DND-41 (cell line): Measurements from ENCODE around the gene MYO1B.

ENCODE experiments used
- ATAC-seq: fragments of 200-7000 bp; cut with Tn5 transposase; 3 replicates; pipeline ENCODE4 v1.9.1; 2021; ENCODE audit warnings: low read depth; ENCODE audit not compliant: insufficient read depth
- DNase-seq: peaks from one replicate; pipeline ENCODE4 v3.0.0-alpha.2; 2020
- H2AFZ ChIP-seq: 2 replicates; pipeline ENCODE4 v1.6.0; 2012; ENCODE audit warnings: low read depth, low read length
- H3K27ac ChIP-seq: 2 replicates; pipeline ENCODE4 v1.5.1; 2012; ENCODE audit warnings: low read length, inconsistent platforms
- H3K27me3 ChIP-seq: fragments of 200-600 bp; sonication (generic); 2 replicates; pipeline ENCODE4 v1.6.0; 2012; ENCODE audit warnings: low read length, mild to moderate bottlenecking, inconsistent platforms; ENCODE audit not compliant: insufficient read depth, poor library complexity
- H3K36me3 ChIP-seq: 2 replicates; pipeline ENCODE4 v1.5.1; 2012; ENCODE audit warnings: low read length, inconsistent platforms; ENCODE audit not compliant: insufficient read depth
- H3K4me1 ChIP-seq: 2 replicates; pipeline ENCODE4 v1.5.1; 2012; ENCODE audit warnings: mild to moderate bottlenecking, low read length; ENCODE audit not compliant: insufficient read depth
- H3K4me2 ChIP-seq: 2 replicates; pipeline ENCODE4 v1.6.0; 2012; ENCODE audit warnings: mild to moderate bottlenecking, moderate library complexity, low read length, inconsistent platforms; ENCODE audit not compliant: insufficient read depth
- H3K4me3 ChIP-seq, 2 experiments: fragments of 200-600 bp in 1 of 2; shearing (Covaris generic) in 1 of 2; 2 replicates each; pipeline ENCODE4 v1.5.1; 2012 to 2016; ENCODE audit warnings: inconsistent platforms in 2 of 2, low read length in 2 of 2, mild to moderate bottlenecking in 2 of 2, low read depth in 1 of 2, moderate library complexity in 1 of 2
- H3K79me2 ChIP-seq: 2 replicates; pipeline ENCODE4 v1.6.0; 2012; ENCODE audit warnings: low read length, inconsistent platforms; ENCODE audit not compliant: insufficient read depth
- H3K9ac ChIP-seq: 2 replicates; pipeline ENCODE4 v1.6.0; 2012; ENCODE audit warnings: low read depth, mild to moderate bottlenecking, inconsistent platforms, low read length, moderate library complexity
- H3K9me3 ChIP-seq: 2 replicates; pipeline ENCODE4 v1.5.1; 2012; ENCODE audit warnings: low read length, moderate library complexity, mild to moderate bottlenecking, inconsistent platforms; ENCODE audit not compliant: insufficient read depth, severe bottlenecking
- H4K20me1 ChIP-seq: 2 replicates; pipeline ENCODE4 v1.6.0; 2012; ENCODE audit warnings: low read length; ENCODE audit not compliant: insufficient read depth
- EZH2 ChIP-seq: IDR thresholded peaks from 3 replicates; pipeline ENCODE4 v1.6.1; 2012; ENCODE audit warnings: borderline replicate concordance, low read depth, mild to moderate bottlenecking, moderate library complexity, low read length, inconsistent platforms; ENCODE audit not compliant: severe bottlenecking
- TF ChIP-seq, protein P1 (sequence below): IDR thresholded peaks from 2 replicates; pipeline ENCODE4 v1.5.1; 2012; ENCODE audit warnings: borderline replicate concordance, low read length, moderate library complexity, mild to moderate bottlenecking; ENCODE audit not compliant: poor library complexity, severe bottlenecking; ENCODE audit errors: extremely low read depth

The MYO1B gene

DNA sequence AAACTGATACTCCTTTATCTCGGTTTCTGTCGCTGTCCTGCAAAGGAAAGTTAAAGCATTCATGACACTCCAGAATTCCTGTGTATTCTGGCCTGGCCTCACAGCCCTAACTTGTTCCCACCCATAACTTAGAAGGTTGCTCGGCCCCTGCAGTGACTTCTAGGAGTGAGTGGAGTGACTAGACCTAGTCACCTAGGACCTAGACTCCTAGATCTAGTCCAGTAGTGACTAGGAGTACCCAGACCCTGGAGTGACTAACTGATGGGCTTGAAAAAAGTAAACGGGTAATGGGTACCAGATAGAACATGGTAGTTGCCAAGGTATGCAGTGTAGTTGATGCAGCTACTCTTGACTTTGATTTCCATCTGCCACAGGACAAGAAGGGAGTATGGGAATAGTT is 181.8 kb downstream of the MYO1B start:
- no peak overlapping the region for H2AFZ ChIP-seq
- no peak overlapping the region for H3K27ac ChIP-seq
- no peak for TF ChIP-seq EZH2
- TF ChIP-seq, protein P1, sequence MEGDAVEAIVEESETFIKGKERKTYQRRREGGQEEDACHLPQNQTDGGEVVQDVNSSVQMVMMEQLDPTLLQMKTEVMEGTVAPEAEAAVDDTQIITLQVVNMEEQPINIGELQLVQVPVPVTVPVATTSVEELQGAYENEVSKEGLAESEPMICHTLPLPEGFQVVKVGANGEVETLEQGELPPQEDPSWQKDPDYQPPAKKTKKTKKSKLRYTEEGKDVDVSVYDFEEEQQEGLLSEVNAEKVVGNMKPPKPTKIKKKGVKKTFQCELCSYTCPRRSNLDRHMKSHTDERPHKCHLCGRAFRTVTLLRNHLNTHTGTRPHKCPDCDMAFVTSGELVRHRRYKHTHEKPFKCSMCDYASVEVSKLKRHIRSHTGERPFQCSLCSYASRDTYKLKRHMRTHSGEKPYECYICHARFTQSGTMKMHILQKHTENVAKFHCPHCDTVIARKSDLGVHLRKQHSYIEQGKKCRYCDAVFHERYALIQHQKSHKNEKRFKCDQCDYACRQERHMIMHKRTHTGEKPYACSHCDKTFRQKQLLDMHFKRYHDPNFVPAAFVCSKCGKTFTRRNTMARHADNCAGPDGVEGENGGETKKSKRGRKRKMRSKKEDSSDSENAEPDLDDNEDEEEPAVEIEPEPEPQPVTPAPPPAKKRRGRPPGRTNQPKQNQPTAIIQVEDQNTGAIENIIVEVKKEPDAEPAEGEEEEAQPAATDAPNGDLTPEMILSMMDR: no peak
- no peaks in the 10 kb centered on the region for H3K79me2 ChIP-seq
- H3K27me3 ChIP-seq: no peaks in the 10 kb centered on the region
- H3K9ac ChIP-seq: no peak overlapping the region
- no peak for DNase-seq
- H3K4me1 ChIP-seq: no peaks in the 10 kb centered on the region
- H3K4me3 ChIP-seq: no peak overlapping the region
- H4K20me1 ChIP-seq: no peaks in the 10 kb centered on the region
- H3K4me2 ChIP-seq: no peak overlapping the region
- H3K9me3 ChIP-seq: no peaks in the 10 kb centered on the region
- ATAC-seq: no peak
- no peaks in the 10 kb centered on the region for H3K36me3 ChIP-seq

DNA sequence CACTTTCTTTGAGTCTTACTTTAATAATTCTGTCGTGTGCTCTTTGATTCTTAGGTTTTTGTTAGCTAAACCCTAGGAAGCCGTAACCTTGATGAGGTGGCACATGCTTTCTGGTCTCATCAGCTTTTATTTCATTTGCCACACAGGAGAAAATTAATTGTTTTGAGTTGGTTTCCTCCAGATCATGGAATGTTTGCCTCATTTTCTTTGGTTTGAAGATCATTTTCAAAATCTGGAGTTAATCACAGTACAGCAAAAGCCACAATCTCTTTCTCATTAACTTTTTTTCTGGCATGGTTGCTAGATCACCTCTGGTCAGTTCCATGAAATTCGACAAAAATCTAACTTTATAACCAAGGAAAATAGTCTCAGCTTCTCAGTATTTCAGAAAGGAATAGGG is 182.9 kb downstream of the MYO1B start:
- Histone ChIP-seq H4K20me1 (no peaks in the 10 kb centered on the region), H3K4me1 (no peaks in the 10 kb centered on the region), H3K79me2 (no peaks in the 10 kb centered on the region), H3K9ac (no peak overlapping the region), H3K4me3 (no peak overlapping the region), H3K4me2 (no peak overlapping the region), H3K36me3 (no peaks in the 10 kb centered on the region), H3K27me3 (no peaks in the 10 kb centered on the region), H3K27ac (no peak overlapping the region), H3K9me3 (no peaks in the 10 kb centered on the region), H2AFZ (no peak overlapping the region)
- ATAC-seq (no peak), DNase-seq (no peak)
- TF ChIP-seq, protein P1: no peak

DNA sequence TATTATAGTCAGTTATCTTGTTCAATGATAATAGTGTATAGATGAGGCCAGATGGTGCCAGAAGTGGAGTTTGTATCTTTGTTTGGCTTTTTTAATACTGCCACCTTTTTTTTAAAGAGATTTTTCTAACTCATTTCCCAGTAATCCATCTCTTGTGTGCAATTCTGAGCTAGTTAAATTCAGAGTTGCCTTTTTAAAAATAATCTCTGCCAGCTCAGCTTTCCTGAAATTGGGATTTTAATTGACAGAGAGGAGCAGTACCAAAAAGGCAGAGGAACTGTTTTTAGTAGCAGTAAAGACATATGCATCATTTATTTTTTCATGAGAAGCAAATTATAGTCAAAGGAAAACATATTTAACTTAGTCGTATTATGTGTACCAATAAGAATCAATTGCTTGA is 185.3 kb downstream of the MYO1B start:
- Histone ChIP-seq H4K20me1 (no peaks in the 10 kb centered on the region), H3K79me2 (no peaks in the 10 kb centered on the region), H3K9ac (no peak overlapping the region), H3K4me1 (no peaks in the 10 kb centered on the region), H3K36me3 (no peaks in the 10 kb centered on the region), H3K9me3 (no peaks in the 10 kb centered on the region), H3K27ac (no peak overlapping the region), H3K27me3 (no peaks in the 10 kb centered on the region), H3K4me2 (no peak overlapping the region), H3K4me3 (no peak overlapping the region), H2AFZ (no peak overlapping the region)
- DNase-seq (no peak), ATAC-seq (no peak)
- TF ChIP-seq EZH2: no peak
- TF ChIP-seq, protein P1: no peak

DNA sequence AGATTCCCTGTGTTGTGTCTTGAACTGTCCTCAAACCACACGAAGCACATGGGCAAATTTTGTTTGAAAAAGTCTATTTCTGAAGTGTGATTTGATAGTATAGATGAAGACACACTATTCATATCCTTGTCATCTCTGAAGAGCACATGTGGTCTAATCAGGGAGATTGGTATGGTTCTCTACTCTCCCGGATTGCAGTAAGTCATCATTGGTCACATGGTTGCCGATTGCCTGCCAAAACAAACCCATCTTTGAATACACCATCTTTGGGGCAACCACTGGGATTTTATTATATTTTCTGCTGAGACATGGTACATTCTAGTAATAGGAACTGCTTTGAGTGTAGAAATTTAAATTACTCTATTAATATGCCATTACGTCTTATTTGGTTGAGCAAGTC is 186.9 kb downstream of the MYO1B start:
- no peak overlapping the region for H2AFZ ChIP-seq
- no peaks in the 10 kb centered on the region for H3K9me3 ChIP-seq
- no peak for DNase-seq
- no peak for TF ChIP-seq EZH2
- TF ChIP-seq, protein P1: no peak
- H4K20me1 ChIP-seq: no peaks in the 10 kb centered on the region
- no peaks in the 10 kb centered on the region for H3K79me2 ChIP-seq
- no peaks in the 10 kb centered on the region for H3K4me1 ChIP-seq
- H3K27me3 ChIP-seq: no peaks in the 10 kb centered on the region
- H3K36me3 ChIP-seq: no peaks in the 10 kb centered on the region
- H3K27ac ChIP-seq: no peak overlapping the region
- H3K9ac ChIP-seq: no peak overlapping the region
- no peak overlapping the region for H3K4me2 ChIP-seq
- no peak for ATAC-seq
- H3K4me3 ChIP-seq: no peak overlapping the region
